NB4 (cell line): ENCODE results near the gene TRAPPC3.

Experiments
- DNase-seq: peaks from one replicate; pipeline ENCODE4 v3.0.0; 2010; ENCODE audit warnings: low read depth
- H3K4me3 ChIP-seq: one replicate; pipeline ENCODE4 v1.5.1; 2011; ENCODE audit warnings: mild to moderate bottlenecking, low read depth, low read length, moderate library complexity
- CTCF ChIP-seq: IDR thresholded peaks from one replicate; pipeline ENCODE4 v1.5.1; 2012; ENCODE audit warnings: low read depth, low read length
- MAX ChIP-seq: IDR thresholded peaks from 2 replicates; pipeline ENCODE4 v1.6.1; 2011; ENCODE audit warnings: low read depth, low read length
- MYC ChIP-seq: IDR thresholded peaks from 2 replicates; pipeline ENCODE4 v1.6.1; 2011; ENCODE audit warnings: low read depth, low read length
- POLR2A ChIP-seq: IDR thresholded peaks from 2 replicates; pipeline ENCODE4 v1.6.1; 2011; ENCODE audit warnings: mild to moderate bottlenecking; ENCODE audit not compliant: insufficient read length; ENCODE audit errors: extremely low read depth

Gene TRAPPC3

GRCh38 chr1:36137226-36137625 is 12.1 kb downstream of the TRAPPC3 start:
- no peak for TF ChIP-seq CTCF
- TF ChIP-seq POLR2A = no peak
- TF ChIP-seq MYC = no peak
- TF ChIP-seq MAX = no peak
- DNase-seq = no peak
- no peak overlapping the region for H3K4me3 ChIP-seq

GRCh38 chr1:36136535-36136934 is 12.8 kb downstream of the TRAPPC3 start:
- no peak for DNase-seq
- H3K4me3 ChIP-seq = no peak overlapping the region
- no peak for TF ChIP-seq MAX
- no peak for TF ChIP-seq CTCF
- no peak for TF ChIP-seq POLR2A
- no peak for TF ChIP-seq MYC

GRCh38 chr1:36135796-36136195 is 13.5 kb downstream of the TRAPPC3 start:
- no peak for TF ChIP-seq MYC
- no peak for TF ChIP-seq POLR2A
- TF ChIP-seq MAX = no peak
- no peak for TF ChIP-seq CTCF
- no peak overlapping the region for H3K4me3 ChIP-seq
- no peak for DNase-seq

GRCh38 chr1:36135330-36135667 is 14.0 kb downstream of the TRAPPC3 start:
- no peak for DNase-seq
- TF ChIP-seq POLR2A = no peak
- TF ChIP-seq CTCF = no peak
- TF ChIP-seq MAX = no peak
- TF ChIP-seq MYC = no peak
- H3K4me3 ChIP-seq = no peak overlapping the region

GRCh38 chr1:36134505-36135329 is 14.6 kb downstream of the TRAPPC3 start:
- no peak overlapping the region for H3K4me3 ChIP-seq
- TF ChIP-seq MYC = no peak
- TF ChIP-seq CTCF = peak; percentile 78
- no peak for TF ChIP-seq POLR2A
- TF ChIP-seq MAX = no peak
- DNase-seq = peak; percentile 59

- DNase-seq = no peak
- TF ChIP-seq MYC = no peak
- no peak overlapping the region for H3K4me3 ChIP-seq
Observed at GRCh38 chr1:36134031-36134430, 15.3 kb downstream of the TRAPPC3 start.
